SK-N-MC (cell line): ENCODE measurements around the gene AMPD1.

Experiments used
- EZH2 ChIP-seq: fragments of 200-600 bp; sonication (generic); IDR thresholded peaks from one replicate; pipeline ENCODE4 v1.6.1; 2017; ENCODE audit warnings: antibody characterized with exemption
- FOXP2 ChIP-seq: optimal IDR thresholded peaks from 2 replicates; pipeline ENCODE3; 2011; ENCODE audit warnings: mild to moderate bottlenecking, moderate library complexity; ENCODE audit not compliant: insufficient read depth; ENCODE audit errors: extremely low read length, control extremely low read depth
- POLR2AphosphoS5 ChIP-seq: IDR thresholded peaks from 2 replicates; pipeline ENCODE4 v1.6.1; 2012; ENCODE audit warnings: mild to moderate bottlenecking, low read depth, low read length, borderline replicate concordance

DNA sequence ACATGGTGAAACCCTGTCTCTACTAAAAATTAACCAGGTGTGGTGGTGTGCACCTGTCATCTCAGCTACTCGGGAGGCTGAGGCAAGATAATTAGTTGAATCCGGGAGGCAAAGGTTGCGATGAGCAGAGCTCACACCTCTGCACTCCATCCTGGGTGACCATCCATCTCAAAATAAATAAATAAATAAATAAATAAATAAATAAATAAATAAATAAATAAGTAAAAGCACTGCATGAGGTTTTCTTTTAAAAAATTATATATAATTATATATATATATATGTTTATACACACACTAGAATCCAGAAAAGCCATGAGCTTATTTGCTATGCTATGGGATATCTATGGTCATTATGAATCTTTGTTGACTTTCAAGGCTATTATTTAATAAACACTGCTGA lies 2.4 kb downstream of the AMPD1 start:
- no peak for TF ChIP-seq POLR2AphosphoS5
- no peak for TF ChIP-seq EZH2
- no peak for TF ChIP-seq FOXP2
